WERI-Rb-1 (cell line): ENCODE results near the gene IL22RA2.
"Not testable (repeated sequence)": the region's sequence is repeated elsewhere in the genome, so short reads cannot be mapped to it uniquely, and the experiment has no call there.

Experiments
- DNase-seq: peaks from one replicate; pipeline ENCODE4 v3.0.0-alpha.2; 2020
- H3K27ac ChIP-seq: fragments of 250-450 bp; sonication (Bioruptor Pico); 2 replicates; pipeline ENCODE4 v1.5.1; 2020; ENCODE audit warnings: mild to moderate bottlenecking, moderate library complexity
- H3K27me3 ChIP-seq: fragments of 250-450 bp; sonication (Bioruptor Pico); 2 replicates; pipeline ENCODE4 v1.5.1; 2021; ENCODE audit warnings: mild to moderate bottlenecking, low read depth, moderate library complexity; ENCODE audit not compliant: insufficient read depth, severe bottlenecking
- H3K36me3 ChIP-seq: fragments of 250-450 bp; sonication (Bioruptor Pico); 2 replicates; pipeline ENCODE4 v1.5.1; 2020; ENCODE audit warnings: mild to moderate bottlenecking, moderate library complexity
- H3K4me3 ChIP-seq: 2 replicates; pipeline ENCODE4 v1.5.1; 2011; ENCODE audit warnings: low read depth, mild to moderate bottlenecking, control low read depth, low read length
- H3K9me3 ChIP-seq: fragments of 250-450 bp; sonication (Bioruptor Pico); 2 replicates; pipeline ENCODE4 v1.5.1; 2021; ENCODE audit warnings: mild to moderate bottlenecking, moderate library complexity; ENCODE audit not compliant: severe bottlenecking
- CTCF ChIP-seq: IDR thresholded peaks from 2 replicates; pipeline ENCODE4 v1.5.1; 2011; ENCODE audit warnings: low read depth, mild to moderate bottlenecking, control low read depth, inconsistent platforms, low read length

Gene IL22RA2

GRCh38 chr6:137213331-137213740 lies 39.9 kb upstream of the IL22RA2 start:
- Histone ChIP-seq H3K9me3 (no peaks in the 10 kb centered on the region), H3K27ac (no peak overlapping the region), H3K36me3 (peaks cover 3% of the 10 kb centered on the region; the same call in 1 of the 2 replicates), H3K27me3 (no peaks in the 10 kb centered on the region), H3K4me3 (no peak overlapping the region)
- no peak for DNase-seq
- TF ChIP-seq CTCF = no peak

- no peak for TF ChIP-seq CTCF
- Histone ChIP-seq H3K27ac (no peak overlapping the region), H3K27me3 (no peaks in the 10 kb centered on the region), H3K4me3 (no peak overlapping the region), H3K9me3 (no peaks in the 10 kb centered on the region), H3K36me3 (peaks cover 3% of the 10 kb centered on the region; the same call in 1 of the 2 replicates)
- no peak for DNase-seq
These were observed 38.5 kb upstream of the IL22RA2 start for GRCh38 chr6:137211910-137212309.

GRCh38 chr6:137210903-137211302 lies 37.5 kb upstream of the IL22RA2 start:
- DNase-seq = no peak
- H3K27ac ChIP-seq = no peak overlapping the region
- no peak for TF ChIP-seq CTCF
- no peaks in the 10 kb centered on the region for H3K27me3 ChIP-seq
- H3K9me3 ChIP-seq = no peaks in the 10 kb centered on the region
- no peak overlapping the region for H3K4me3 ChIP-seq
- H3K36me3 ChIP-seq = peaks cover 7% of the 10 kb centered on the region; the same call in 1 of the 2 replicates

GRCh38 chr6:137208279-137208678 lies 34.8 kb upstream of the IL22RA2 start:
- Histone ChIP-seq H3K36me3 (peaks cover 15% of the 10 kb centered on the region), H3K9me3 (no peaks in the 10 kb centered on the region), H3K27ac (no peak overlapping the region), H3K27me3 (no peaks in the 10 kb centered on the region), H3K4me3 (no peak overlapping the region)
- DNase-seq = no peak
- TF ChIP-seq CTCF = no peak

- not testable (repeated sequence) for H3K27me3 ChIP-seq, H3K4me3 ChIP-seq, H3K9me3 ChIP-seq, H3K27ac ChIP-seq, DNase-seq
- H3K36me3 ChIP-seq = peaks cover 18% of the 10 kb centered on the region
These were observed 34.0 kb upstream of the IL22RA2 start for GRCh38 chr6:137207457-137207856.

- no peak for DNase-seq
- H3K27me3 ChIP-seq = no peaks in the 10 kb centered on the region
- no peak overlapping the region for H3K4me3 ChIP-seq
- H3K9me3 ChIP-seq = no peaks in the 10 kb centered on the region
- TF ChIP-seq CTCF = no peak
- H3K27ac ChIP-seq = no peak overlapping the region
- H3K36me3 ChIP-seq = peaks cover 16% of the 10 kb centered on the region
These were observed 33.1 kb upstream of the IL22RA2 start for GRCh38 chr6:137206577-137206976.
